ENCODE data around the gene RET. TPM values are rescaled to one million over a fixed set of nuclear protein-coding genes. Genes with fewer than 3 reads are reported as not detected.

The RET gene
- total RNA-seq, 1 experiment from 2014 or later: 81.1 TPM

GRCh38 chr10:43068136-43068395, 8.8 kb upstream of the RET start:
- peaks cover 7% of the 10 kb centered on the region; the same call in 1 of the 2 replicates for H3K4me1 ChIP-seq (ENCODE audit: control insufficient read depth, insufficient read depth, low read length)
- no peaks in the 10 kb centered on the region for H3K9me3 ChIP-seq (ENCODE audit: control insufficient read depth, insufficient read depth, low read depth, low read length)
- BruUV-seq (replicated peaks): no TSS peak
- ChIA-PET CTCF (no interaction called here), POLR2A (interaction anchor here (0.6 kb wide), 1 partner anchor 33 kb away, joined by 6 read pairs; no protein-coding TSS in a partner anchor)
- no peak overlapping the region for H3K4me3 ChIP-seq (ENCODE audit: low read depth in 2 of 2, low read length in 2 of 2)
- H3K36me3 ChIP-seq (ENCODE audit: control insufficient read depth, insufficient read depth, low read length): no peaks in the 10 kb centered on the region
- TF ChIP-seq SIN3A (IDR thresholded peaks at IDR 0.05; ENCODE audit: borderline replicate concordance, insufficient read depth, low read depth, low read length) (no peak), POLR2AphosphoS5 (IDR thresholded peaks at IDR 0.05; ENCODE audit: low read depth, low read length) (no peak), CTCF (IDR thresholded peaks at IDR 0.05) (no peak), REST (IDR thresholded peaks at IDR 0.05; ENCODE audit: insufficient read depth in 1 of 2, low read depth in 2 of 2, low read length in 1 of 2) (no peak), TCF7L2 (IDR thresholded peaks at IDR 0.05; ENCODE audit: low read depth, low read length) (no peak)
- in situ Hi-C loops (cut with HindIII; ENCODE audit: low pct_unique_long_range_greater_than_20kb, low sequenced_read_pairs): no loop called here
- ATAC-seq (no peak), DNase-seq (ENCODE audit: low read depth, low spot score) (no peak)
- no peak overlapping the region for H3K27ac ChIP-seq (ENCODE audit: low read length)
- no peaks in the 10 kb centered on the region for H3K27me3 ChIP-seq (ENCODE audit: control insufficient read depth, insufficient read depth, low read length)
- intact Hi-C loops (cut with micrococcal nuclease; ENCODE audit: unreplicated experiment): no loop called here

GRCh38 chr10:43068471-43069210, 8.2 kb upstream of the RET start:
- in situ Hi-C loops (cut with HindIII; ENCODE audit: low pct_unique_long_range_greater_than_20kb, low sequenced_read_pairs): no loop called here
- CTCF ChIA-PET: no interaction called here
- POLR2A ChIA-PET: no interaction called here

More at GRCh38 chr10:43068471-43069210, 8.2 kb upstream of the RET start:
- Histone ChIP-seq H3K4me1 (ENCODE audit: control insufficient read depth, insufficient read depth, low read length) (peaks cover 5% of the 10 kb centered on the region; the same call in 1 of the 2 replicates), H3K27ac (ENCODE audit: low read length) (no peak overlapping the region), H3K36me3 (ENCODE audit: control insufficient read depth, insufficient read depth, low read length) (no peaks in the 10 kb centered on the region), H3K27me3 (ENCODE audit: control insufficient read depth, insufficient read depth, low read length) (no peaks in the 10 kb centered on the region), H3K4me3 (ENCODE audit: low read depth in 2 of 2, low read length in 2 of 2) (no peak overlapping the region), H3K9me3 (ENCODE audit: control insufficient read depth, insufficient read depth, low read depth, low read length) (no peaks in the 10 kb centered on the region)
- intact Hi-C loops (cut with micrococcal nuclease; ENCODE audit: unreplicated experiment): no loop called here
- no peak for DNase-seq (ENCODE audit: low read depth, low spot score)
- TF ChIP-seq SIN3A (IDR thresholded peaks at IDR 0.05; ENCODE audit: borderline replicate concordance, insufficient read depth, low read depth, low read length) (no peak), TCF7L2 (IDR thresholded peaks at IDR 0.05; ENCODE audit: low read depth, low read length) (no peak), REST (IDR thresholded peaks at IDR 0.05; ENCODE audit: insufficient read depth in 1 of 2, low read depth in 2 of 2, low read length in 1 of 2) (no peak), CTCF (IDR thresholded peaks at IDR 0.05) (no peak), POLR2AphosphoS5 (IDR thresholded peaks at IDR 0.05; ENCODE audit: low read depth, low read length) (no peak)
- ATAC-seq: no peak
- no TSS peak for BruUV-seq (replicated peaks)

Data from Panc1 (cell line).